Measurements from ENCODE around the gene BST1.

GRCh38 chr4:15755321-15756155 lies 52.7 kb downstream of the BST1 start:
- TF ChIP-seq CTCF (IDR thresholded peaks at IDR 0.05) (no peak), POLR2A (IDR thresholded peaks at IDR 0.05) (no peak)

Measured in body of pancreas (tissue), 4 donors.